AG08396 (cell line): ENCODE data around the gene HNRNPA0.
A peak's percentile ranks its signal among the peaks of the same experiment; 100 is the strongest.
"Not testable (repeated sequence)": the region's sequence is repeated elsewhere in the genome, so short reads cannot be mapped to it uniquely, and the experiment has no call there.

Experiments used
- DNase-seq: peaks from one replicate; pipeline ENCODE4 v3.0.0; 2012; ENCODE audit warnings: low spot score, mixed read lengths

The HNRNPA0 gene

GRCh38 chr5:137754188-137754960, at the start of gene HNRNPA0:
Gene HNRNPA0 (minus strand): TSS chr5:137754363. CDS start chr5:137754066, 297 bp downstream.
- peak; percentile 98 for DNase-seq

GRCh38 chr5:137802282-137803210, 48.4 kb upstream of the HNRNPA0 start:
- DNase-seq: no peak

- no peak for DNase-seq
These were observed 46.7 kb upstream of the HNRNPA0 start for GRCh38 chr5:137800700-137801411.

GRCh38 chr5:137796279-137796678, 42.1 kb upstream of the HNRNPA0 start:
- no peak for DNase-seq

GRCh38 chr5:137794863-137795262, 40.7 kb upstream of the HNRNPA0 start:
- no peak for DNase-seq

GRCh38 chr5:137792303-137792702, 38.1 kb upstream of the HNRNPA0 start:
- no peak for DNase-seq

GRCh38 chr5:137791799-137792198, 37.6 kb upstream of the HNRNPA0 start:
- DNase-seq: no peak

- no peak for DNase-seq
These were observed 37.2 kb upstream of the HNRNPA0 start for GRCh38 chr5:137791387-137791786.

- DNase-seq: not testable (repeated sequence)
These were observed 34.4 kb upstream of the HNRNPA0 start for GRCh38 chr5:137788560-137788959.

- DNase-seq: no peak
These were observed 28.9 kb upstream of the HNRNPA0 start for GRCh38 chr5:137782984-137783536.

- no peak for DNase-seq
These were observed 27.9 kb upstream of the HNRNPA0 start for GRCh38 chr5:137782055-137782454.

- peak; percentile 18 for DNase-seq
These were observed 24.8 kb upstream of the HNRNPA0 start for GRCh38 chr5:137778772-137779564.

- not testable (repeated sequence) for DNase-seq
These were observed 13.8 kb upstream of the HNRNPA0 start for GRCh38 chr5:137767937-137768336.

GRCh38 chr5:137761566-137761965, 7.4 kb upstream of the HNRNPA0 start:
- DNase-seq: no peak

GRCh38 chr5:137760719-137761516, 6.8 kb upstream of the HNRNPA0 start:
- DNase-seq: peak; percentile 15

GRCh38 chr5:137760294-137760693, 6.1 kb upstream of the HNRNPA0 start:
- DNase-seq: no peak

- DNase-seq: no peak
These were observed 4.6 kb upstream of the HNRNPA0 start for GRCh38 chr5:137758715-137759306.

- no peak for DNase-seq
These were observed 4.0 kb upstream of the HNRNPA0 start for GRCh38 chr5:137758121-137758520.

GRCh38 chr5:137757634-137758033, 3.5 kb upstream of the HNRNPA0 start:
- DNase-seq: no peak
